CD4-positive, alpha-beta T cell treated with Interleukin-15 for 4 hours (primary cell): ENCODE measurements around the gene TRPM5.
A peak's percentile ranks its signal among the peaks of the same experiment; 100 is the strongest.
"Not testable (repeated sequence)": the region's sequence is repeated elsewhere in the genome, so short reads cannot be mapped to it uniquely, and the experiment has no call there.

Experiments used
- DNase-seq: peaks from one replicate; pipeline ENCODE4 v3.0.0-alpha.2; 2020; ENCODE audit warnings: low spot score

The TRPM5 gene

GRCh38 chr11:2443881-2444820, at the start of gene TRPM5:
Gene TRPM5, minus strand, starts transcription at chr11:2444514. Its CDS starts 21,478 bp downstream, at chr11:2423036.
- peak; percentile 60 for DNase-seq

GRCh38 chr11:2489083-2489482, 44.8 kb upstream of the TRPM5 start:
- no peak for DNase-seq

- DNase-seq: no peak
These were observed 43.7 kb upstream of the TRPM5 start for GRCh38 chr11:2488004-2488403.

- DNase-seq: no peak
These were observed 40.3 kb upstream of the TRPM5 start for GRCh38 chr11:2484576-2485125.

- DNase-seq: no peak
These were observed 39.1 kb upstream of the TRPM5 start for GRCh38 chr11:2483426-2483825.

- DNase-seq: no peak
These were observed 38.4 kb upstream of the TRPM5 start for GRCh38 chr11:2482745-2483144.

- DNase-seq: no peak
These were observed 37.9 kb upstream of the TRPM5 start for GRCh38 chr11:2482204-2482603.

- no peak for DNase-seq
These were observed 36.9 kb upstream of the TRPM5 start for GRCh38 chr11:2481253-2481652.

- DNase-seq: no peak
These were observed 36.5 kb upstream of the TRPM5 start for GRCh38 chr11:2480874-2481220.

GRCh38 chr11:2480067-2480873, 36.0 kb upstream of the TRPM5 start:
- DNase-seq: not testable (repeated sequence)

- no peak for DNase-seq
These were observed 33.6 kb upstream of the TRPM5 start for GRCh38 chr11:2477936-2478335.

- DNase-seq: no peak
These were observed 32.9 kb upstream of the TRPM5 start for GRCh38 chr11:2477254-2477653.

- no peak for DNase-seq
These were observed 31.0 kb upstream of the TRPM5 start for GRCh38 chr11:2475136-2475918.

GRCh38 chr11:2474059-2474901, 30.0 kb upstream of the TRPM5 start:
- DNase-seq: no peak

- no peak for DNase-seq
These were observed 29.2 kb upstream of the TRPM5 start for GRCh38 chr11:2473361-2474058.

GRCh38 chr11:2472428-2473186, 28.3 kb upstream of the TRPM5 start:
- DNase-seq: no peak

GRCh38 chr11:2471804-2472096, 27.4 kb upstream of the TRPM5 start:
- no peak for DNase-seq

- no peak for DNase-seq
These were observed 26.9 kb upstream of the TRPM5 start for GRCh38 chr11:2471048-2471803.

- DNase-seq: no peak
These were observed 26.2 kb upstream of the TRPM5 start for GRCh38 chr11:2470495-2470894.
